Fibroblast of lung (primary cell): ENCODE results near the gene ROM1.

Experiments used
- CTCF ChIP-seq, 2 donors: IDR thresholded peaks in 1 of 2; conservative IDR thresholded peaks in 1 of 2; 1 replicate in 1 of 2; 2 replicates in 1 of 2; pipeline ENCODE4 v1.5.1; 2011 to 2012; ENCODE audit warnings: low read length in 2 of 2, control low read depth in 1 of 2, inconsistent platforms in 1 of 2, low read depth in 1 of 2, mild to moderate bottlenecking in 1 of 2
- EZH2 ChIP-seq: IDR thresholded peaks from 2 replicates; pipeline ENCODE4 v1.5.1; 2012; ENCODE audit warnings: low read length, control low read depth, mild to moderate bottlenecking; ENCODE audit errors: missing control alignments

- no peak for TF ChIP-seq CTCF (conservative IDR thresholded peaks at IDR 0.05 in 1 of 2, IDR thresholded peaks at IDR 0.05 in 1 of 2; ENCODE audit: low read depth in 1 of 2, low read length in 2 of 2)
- TF ChIP-seq EZH2, result no peak
Observed at GRCh38 chr11:62621567-62622470, 8.8 kb downstream of the ROM1 start, which contains the start of gene B3GAT3.
